ENCODE results near the gene LCN6. TPM values are rescaled to one million over a fixed set of nuclear protein-coding genes. Genes with fewer than 3 reads are reported as not detected.

The LCN6 gene
- total and polyA plus RNA-seq, 9 of the 15 experiments (the other 6 are each of a cell fraction or from before 2014, with no cell fraction given): 0.10 to 0.45 (median 0.37) TPM; not detected in 5

DNA sequence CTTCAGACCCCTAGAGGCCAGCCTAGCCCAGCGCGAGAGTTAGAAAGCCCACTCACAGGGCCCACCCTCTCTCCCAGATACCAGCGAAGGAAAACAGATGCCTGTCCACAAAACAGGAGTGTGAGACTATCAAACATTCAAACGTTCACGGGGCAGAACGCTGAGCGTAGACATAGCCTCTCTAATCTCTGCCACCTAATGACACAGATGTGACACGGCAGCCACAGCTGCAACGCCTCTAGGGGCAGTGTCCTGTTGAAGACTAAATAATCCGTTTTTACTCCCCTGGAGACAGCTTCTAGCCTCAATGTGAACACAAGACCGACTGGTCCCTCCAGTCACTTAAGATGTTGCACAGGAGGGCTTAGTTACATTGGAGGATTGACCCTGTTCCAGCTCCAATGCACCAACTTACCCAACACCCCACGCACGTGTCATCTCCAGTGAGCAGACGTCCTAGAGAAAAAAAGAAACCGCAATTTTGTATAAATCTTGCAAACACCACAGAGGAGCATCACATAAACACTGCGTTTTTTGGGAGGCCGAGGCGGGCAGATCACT lies 21.6 kb downstream of the LCN6 start (continued):
- TF ChIP-seq RB1 (IDR thresholded peaks at IDR 0.05; ENCODE audit: low read depth) (no peak), NONO (IDR thresholded peaks at IDR 0.05; ENCODE audit: low read depth in 2 of 2, low read length in 1 of 2) (no peak), HMG20B (CRISPR knock-in tag; IDR thresholded peaks at IDR 0.05) (no peak), ZNF407 (IDR thresholded peaks at IDR 0.05; ENCODE audit: low read depth) (0 out of 2 replicates have a peak, but pooled peaks have one; percentile 36), OTX1 (CRISPR knock-in tag; IDR thresholded peaks at IDR 0.05) (0 out of 2 replicates have a peak, but pooled peaks have one; percentile 4), TEAD1 (CRISPR knock-in tag; IDR thresholded peaks at IDR 0.05) (no peak), SRF (CRISPR knock-in tag; IDR thresholded peaks at IDR 0.05) (no peak), RBM22 (IDR thresholded peaks at IDR 0.05; ENCODE audit: low read depth, low read length, poor library complexity, severe bottlenecking) (no peak), TEAD4 (IDR thresholded peaks at IDR 0.05; ENCODE audit: low read length) (no peak), TEAD4 (CRISPR knock-in tag; IDR thresholded peaks at IDR 0.05; ENCODE audit: borderline replicate concordance) (no peak), ZNF253 (CRISPR knock-in tag; conservative IDR thresholded peaks at IDR 0.05) (no peak), FOXJ2 (tag; IDR thresholded peaks at IDR 0.05) (no peak), ZNF184 (CRISPR knock-in tag; IDR thresholded peaks at IDR 0.05) (no peak), PBX2 (CRISPR knock-in tag; IDR thresholded peaks at IDR 0.05; ENCODE audit: low read depth) (no peak), PBX2 (tag; conservative IDR thresholded peaks at IDR 0.05; ENCODE audit: low read depth) (no peak)
- TF ChIP-seq, protein P1, sequence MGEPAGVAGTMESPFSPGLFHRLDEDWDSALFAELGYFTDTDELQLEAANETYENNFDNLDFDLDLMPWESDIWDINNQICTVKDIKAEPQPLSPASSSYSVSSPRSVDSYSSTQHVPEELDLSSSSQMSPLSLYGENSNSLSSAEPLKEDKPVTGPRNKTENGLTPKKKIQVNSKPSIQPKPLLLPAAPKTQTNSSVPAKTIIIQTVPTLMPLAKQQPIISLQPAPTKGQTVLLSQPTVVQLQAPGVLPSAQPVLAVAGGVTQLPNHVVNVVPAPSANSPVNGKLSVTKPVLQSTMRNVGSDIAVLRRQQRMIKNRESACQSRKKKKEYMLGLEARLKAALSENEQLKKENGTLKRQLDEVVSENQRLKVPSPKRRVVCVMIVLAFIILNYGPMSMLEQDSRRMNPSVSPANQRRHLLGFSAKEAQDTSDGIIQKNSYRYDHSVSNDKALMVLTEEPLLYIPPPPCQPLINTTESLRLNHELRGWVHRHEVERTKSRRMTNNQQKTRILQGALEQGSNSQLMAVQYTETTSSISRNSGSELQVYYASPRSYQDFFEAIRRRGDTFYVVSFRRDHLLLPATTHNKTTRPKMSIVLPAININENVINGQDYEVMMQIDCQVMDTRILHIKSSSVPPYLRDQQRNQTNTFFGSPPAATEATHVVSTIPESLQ (CRISPR knock-in tag; IDR thresholded peaks at IDR 0.05): no peak

All from K562 (cell line).